HEK293T (cell line): ENCODE results near the gene CAMSAP3.

Experiments
- CTCF ChIA-PET: fragments of 350-600 bp; formaldehyde crosslinking; extraction: SDS; loops from one replicate; lab custom pipeline; 2021; ENCODE audit warnings: antibody characterized with exemption, inconsistent platforms; lab: Yijun Ruan, JAX
- POLR2A ChIA-PET: fragments of 350-600 bp; formaldehyde crosslinking; extraction: SDS; loops from one replicate; lab custom pipeline; 2020; ENCODE audit warnings: antibody characterized with exemption, inconsistent platforms; lab: Yijun Ruan, JAX
- DNase-seq: peaks from one replicate; pipeline ENCODE4 v3.0.0; 2012; ENCODE audit warnings: mixed read lengths; ENCODE audit errors: extremely low spot score
- ARNT ChIP-seq: fragments of 450-650 bp; IDR thresholded peaks from 2 replicates; pipeline ENCODE4 v1.6.1; 2017; ENCODE audit warnings: mild to moderate bottlenecking
- BHLHE40 ChIP-seq: fragments of 450-650 bp; IDR thresholded peaks from 2 replicates; pipeline ENCODE4 v1.6.1; 2016; ENCODE audit warnings: mild to moderate bottlenecking, moderate library complexity, borderline replicate concordance
- CTBP1 ChIP-seq: fragments of 450-650 bp; IDR thresholded peaks from 2 replicates; pipeline ENCODE4 v1.6.1; 2016; ENCODE audit warnings: borderline replicate concordance
- ELF4 ChIP-seq: fragments of 450-650 bp; IDR thresholded peaks from 2 replicates; pipeline ENCODE4 v1.6.1; 2017; ENCODE audit warnings: antibody characterized with exemption
- FOXA1 ChIP-seq: fragments of 450-650 bp; IDR thresholded peaks from 2 replicates; pipeline ENCODE4 v1.6.1; 2016; ENCODE audit warnings: mild to moderate bottlenecking
- FOXK2 ChIP-seq: fragments of 450-650 bp; IDR thresholded peaks from 2 replicates; pipeline ENCODE4 v1.6.1; 2016; ENCODE audit warnings: mild to moderate bottlenecking
- FOXM1 ChIP-seq: fragments of 450-650 bp; IDR thresholded peaks from 2 replicates; pipeline ENCODE4 v1.6.1; 2017; ENCODE audit warnings: mild to moderate bottlenecking, borderline replicate concordance
- HDGF ChIP-seq: fragments of 450-650 bp; IDR thresholded peaks from 2 replicates; pipeline ENCODE4 v1.6.1; 2017; ENCODE audit warnings: antibody characterized with exemption, borderline replicate concordance
- L3MBTL2 ChIP-seq: fragments of 450-650 bp; conservative IDR thresholded peaks from 2 replicates; pipeline ENCODE4 v1.6.1; 2016; ENCODE audit warnings: mild to moderate bottlenecking
- LEF1 ChIP-seq: fragments of 450-650 bp; IDR thresholded peaks from 2 replicates; pipeline ENCODE4 v1.6.1; 2017; ENCODE audit warnings: mild to moderate bottlenecking, borderline replicate concordance
- NFRKB ChIP-seq: fragments of 450-650 bp; IDR thresholded peaks from 2 replicates; pipeline ENCODE4 v1.6.1; 2016; ENCODE audit warnings: mild to moderate bottlenecking, moderate library complexity
- PKNOX1 ChIP-seq: fragments of 450-650 bp; IDR thresholded peaks from 2 replicates; pipeline ENCODE4 v1.6.1; 2016
- SP1 ChIP-seq: fragments of 450-650 bp; IDR thresholded peaks from 2 replicates; pipeline ENCODE4 v1.6.1; 2017
- SUZ12 ChIP-seq: fragments of 450-650 bp; IDR thresholded peaks from 2 replicates; pipeline ENCODE4 v1.6.1; 2016; ENCODE audit warnings: mild to moderate bottlenecking
- TARDBP ChIP-seq: fragments of 450-650 bp; IDR thresholded peaks from 2 replicates; pipeline ENCODE4 v1.6.1; 2016
- ZNF384 ChIP-seq: fragments of 450-650 bp; IDR thresholded peaks from 2 replicates; pipeline ENCODE4 v1.6.1; 2016

Gene CAMSAP3

GRCh38 chr19:7610491-7611240 is 15.0 kb downstream of the CAMSAP3 start:
- ChIA-PET CTCF (no interaction called here), POLR2A (no interaction called here)
- TF ChIP-seq FOXK2 (no peak), ELF4 (no peak), SUZ12 (no peak), HDGF (no peak), FOXM1 (no peak), ARNT (no peak), PKNOX1 (no peak), CTBP1 (no peak), ZNF384 (no peak), LEF1 (no peak), L3MBTL2 (no peak), SP1 (no peak), TARDBP (no peak), BHLHE40 (no peak), NFRKB (no peak), FOXA1 (no peak)
- DNase-seq = no peak

GRCh38 chr19:7611541-7612279 is 16.0 kb downstream of the CAMSAP3 start:
- ChIA-PET CTCF (no interaction called here), POLR2A (no interaction called here)
- DNase-seq = no peak
- no peak for TF ChIP-seq ELF4
- TF ChIP-seq PKNOX1 = no peak
- TF ChIP-seq CTBP1 = no peak
- no peak for TF ChIP-seq FOXK2
- no peak for TF ChIP-seq ARNT
- TF ChIP-seq FOXA1 = no peak

DNA sequence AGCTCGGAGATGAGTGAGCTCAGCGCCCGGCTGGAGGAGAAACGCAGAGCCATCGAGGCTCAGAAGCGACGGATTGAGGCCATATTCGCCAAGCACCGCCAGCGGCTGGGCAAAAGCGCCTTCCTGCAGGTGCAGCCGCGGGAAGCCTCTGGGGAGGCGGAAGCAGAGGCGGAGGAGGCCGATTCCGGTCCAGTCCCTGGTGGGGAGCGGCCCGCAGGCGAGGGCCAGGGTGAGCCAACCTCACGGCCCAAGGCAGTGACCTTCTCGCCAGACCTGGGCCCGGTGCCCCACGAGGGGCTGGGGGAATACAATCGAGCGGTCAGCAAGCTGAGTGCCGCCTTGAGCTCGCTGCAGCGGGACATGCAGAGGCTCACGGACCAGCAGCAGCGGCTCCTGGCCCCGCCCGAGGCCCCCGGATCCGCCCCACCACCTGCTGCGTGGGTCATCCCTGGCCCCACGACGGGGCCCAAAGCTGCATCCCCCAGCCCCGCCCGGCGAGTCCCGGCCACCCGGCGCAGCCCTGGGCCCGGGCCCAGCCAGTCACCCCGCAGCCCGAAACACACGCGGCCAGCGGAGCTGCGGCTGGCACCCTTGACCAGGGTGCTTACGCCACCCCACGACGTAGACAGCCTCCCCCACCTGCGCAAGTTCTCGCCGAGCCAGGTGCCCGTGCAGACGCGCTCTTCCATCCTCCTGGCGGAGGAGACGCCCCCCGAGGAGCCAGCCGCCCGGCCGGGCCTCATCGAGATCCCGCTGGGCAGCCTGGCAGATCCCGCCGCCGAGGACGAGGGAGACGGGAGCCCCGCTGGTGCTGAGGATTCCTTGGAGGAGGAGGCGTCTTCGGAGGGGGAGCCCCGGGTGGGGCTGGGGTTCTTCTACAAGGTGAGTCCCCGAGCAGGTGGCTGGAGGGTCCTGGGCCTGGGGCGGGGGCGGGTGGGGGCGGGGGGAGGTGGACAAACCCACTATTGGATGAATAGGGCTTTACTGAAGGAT is 16.9 kb downstream of the CAMSAP3 start:
- no peak for DNase-seq
- CTCF ChIA-PET = no interaction called here

GRCh38 chr19:7614859-7615741 is 19.4 kb downstream of the CAMSAP3 start:
- ChIA-PET CTCF (no interaction called here), POLR2A (no interaction called here)
- TF ChIP-seq FOXK2 (no peak), TARDBP (no peak), SUZ12 (no peak), ZNF384 (no peak), HDGF (no peak), FOXA1 (no peak), ARNT (no peak), SP1 (no peak), PKNOX1 (no peak), CTBP1 (no peak), LEF1 (no peak), ELF4 (no peak), FOXM1 (no peak), BHLHE40 (no peak)
- DNase-seq = no peak

More for the DNA sequence above, 16.9 kb downstream of the CAMSAP3 start:
- POLR2A ChIA-PET = no interaction called here
- TF ChIP-seq TARDBP (no peak), BHLHE40 (no peak), HDGF (no peak), FOXK2 (no peak), LEF1 (no peak), ZNF384 (no peak), PKNOX1 (no peak), FOXM1 (no peak), NFRKB (no peak), SP1 (no peak), FOXA1 (no peak), L3MBTL2 (no peak)
